OCI-LY7 (cell line): ENCODE measurements around the gene BMAL1. TPM values are rescaled to one million over a fixed set of nuclear protein-coding genes. Genes with fewer than 3 reads are reported as not detected.

Experiments
- BruUV-seq: library from RNA; stranded (reverse); fragments of 400-500 nt; replicated peaks from 2 replicates; lab custom pipeline; 2021; lab: Mats Ljungman, UMichigan
- CTCF ChIA-PET: fragments of 300-600 bp; sonication (Branson Sonifier 250); formaldehyde crosslinking; loops from one replicate; lab custom pipeline; 2022; ENCODE audit warnings: antibody characterized with exemption; ENCODE audit not compliant: unreplicated experiment; lab: Charles Lee
- POLR2A ChIA-PET: fragments of 300-600 bp; sonication (Branson Sonifier 250); formaldehyde crosslinking; loops from one replicate; lab custom pipeline; 2022; ENCODE audit warnings: antibody characterized with exemption; lab: Charles Lee
- DNase-seq: peaks from one replicate; pipeline ENCODE4 v3.0.0-alpha.2; 2015; ENCODE audit warnings: low spot score
- H2AFZ ChIP-seq: fragments of 200-600 bp; sonication (generic), shearing (Covaris generic); 2 replicates; pipeline ENCODE4 v1.6.1; 2014; ENCODE audit warnings: mild to moderate bottlenecking, antibody characterized with exemption, low read length, moderate library complexity
- H3K27ac ChIP-seq: fragments of 200-600 bp; sonication (generic); 2 replicates; pipeline ENCODE4 v1.5.1; 2014; ENCODE audit warnings: mixed run types, low read depth, mild to moderate bottlenecking, moderate library complexity, low read length, inconsistent platforms; ENCODE audit not compliant: poor library complexity, severe bottlenecking
- H3K36me3 ChIP-seq: fragments of 200-600 bp; sonication (generic); 2 replicates; pipeline ENCODE4 v1.6.1; 2014; ENCODE audit warnings: mild to moderate bottlenecking, antibody characterized with exemption, low read length, moderate library complexity, mixed read lengths; ENCODE audit not compliant: insufficient read depth
- H3K4me1 ChIP-seq: fragments of 200-600 bp; sonication (generic); 2 replicates; pipeline ENCODE4 v1.5.1; 2014; ENCODE audit warnings: mild to moderate bottlenecking, low read length; ENCODE audit not compliant: insufficient read depth, poor library complexity, severe bottlenecking
- H3K4me2 ChIP-seq: fragments of 200-600 bp; sonication (generic); 2 replicates; pipeline ENCODE4 v1.6.1; 2014; ENCODE audit warnings: mild to moderate bottlenecking, low read length
- H3K4me3 ChIP-seq: fragments of 200-600 bp; sonication (generic); 2 replicates; pipeline ENCODE4 v1.5.1; 2014; ENCODE audit warnings: mild to moderate bottlenecking, low read depth, low read length; ENCODE audit not compliant: poor library complexity, severe bottlenecking
- H3K79me2 ChIP-seq: fragments of 200-600 bp; sonication (generic); 2 replicates; pipeline ENCODE4 v1.6.1; 2016; ENCODE audit warnings: low read depth, mild to moderate bottlenecking, low read length, moderate library complexity, mixed read lengths; ENCODE audit not compliant: insufficient read depth
- H3K9me2 ChIP-seq: fragments of 200-600 bp; sonication (generic); 2 replicates; pipeline ENCODE4 v1.6.1; 2016; ENCODE audit warnings: mild to moderate bottlenecking, low read length, mixed read lengths; ENCODE audit not compliant: insufficient read depth
- H3K9me3 ChIP-seq: fragments of 200-600 bp; sonication (generic); 2 replicates; pipeline ENCODE4 v1.6.1; 2014; ENCODE audit warnings: mild to moderate bottlenecking, mixed run types, low read length, mixed read lengths
- H4K20me1 ChIP-seq: fragments of 200-600 bp; sonication (generic); 2 replicates; pipeline ENCODE4 v1.6.1; 2014; ENCODE audit warnings: mild to moderate bottlenecking, antibody characterized with exemption, low read length, moderate library complexity, mixed read lengths; ENCODE audit not compliant: insufficient read depth
- EZH2phosphoT487 ChIP-seq: fragments of 200-600 bp; sonication (generic); IDR thresholded peaks from 2 replicates; pipeline ENCODE4 v1.6.1; 2018; ENCODE audit warnings: low read depth, borderline replicate concordance, mild to moderate bottlenecking, mixed run types, antibody characterized with exemption, low read length, moderate library complexity, mixed read lengths
- intact Hi-C: fragments of 100-400 bp; cut with micrococcal nuclease; formaldehyde crosslinking; loops from one replicate; pipeline ENCODE4 v1.10.0; 2022; ENCODE audit not compliant: unreplicated experiment
- total RNA-seq, 2 experiments: library from RNA; depleted of rRNA in 1 of 2; stranded (reverse); fragments of >200 nt in 1 of 2; shearing (Covaris generic) in 1 of 2; gene quantifications; 2 replicates each; pipeline ENCODE4 v1.2.3, GENCODE V29; 2014 to 2022
- TF ChIP-seq, protein P1 (sequence below): fragments of 200-600 bp; sonication (generic); conservative IDR thresholded peaks from 2 replicates; pipeline ENCODE4 v1.5.1; 2014; ENCODE audit warnings: mild to moderate bottlenecking, antibody characterized with exemption, low read length, moderate library complexity, mixed read lengths

Gene BMAL1
- total RNA-seq, 2 experiments from 2014 or later, result not detected

DNA sequence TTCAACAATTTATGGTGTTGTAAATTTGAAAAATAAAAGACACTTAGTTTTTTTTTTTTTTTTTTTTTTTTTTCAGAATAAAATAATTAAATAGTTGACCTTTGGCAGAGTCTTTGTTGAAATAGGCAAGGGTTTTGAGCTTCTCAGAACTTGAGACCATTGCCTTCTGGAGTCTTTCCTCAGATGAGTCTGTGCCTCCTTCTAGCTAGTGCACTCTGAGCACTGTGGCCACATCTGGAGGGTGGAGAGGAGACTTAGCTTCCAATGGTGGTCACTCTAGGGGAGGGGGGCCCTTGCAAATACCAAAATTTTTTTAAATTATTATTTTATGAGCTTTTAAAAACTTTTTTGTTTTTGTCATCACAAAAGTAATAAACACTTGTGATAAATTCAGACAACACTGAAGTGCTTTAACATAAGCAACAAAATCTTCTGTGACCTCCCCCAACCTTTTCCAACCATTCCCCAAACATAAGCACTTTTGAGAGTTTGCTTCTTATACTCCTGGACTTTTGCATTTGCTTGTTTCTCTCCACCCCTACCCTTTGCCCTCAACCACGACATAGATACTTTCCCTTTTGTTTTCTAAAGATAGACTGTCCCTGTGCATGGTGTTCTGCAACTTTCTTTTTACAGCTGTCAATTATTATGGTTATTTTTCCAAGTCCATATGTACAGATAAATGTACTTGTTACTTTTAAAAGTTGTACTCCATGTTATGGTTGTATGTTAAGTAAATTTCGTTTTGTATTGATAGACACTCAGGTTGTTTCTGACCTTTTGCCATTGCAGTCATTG, 41.1 kb downstream of the BMAL1 start:
- BruUV-seq, result no TSS peak
- TF ChIP-seq EZH2phosphoT487, result no peak
- TF ChIP-seq, protein P1, sequence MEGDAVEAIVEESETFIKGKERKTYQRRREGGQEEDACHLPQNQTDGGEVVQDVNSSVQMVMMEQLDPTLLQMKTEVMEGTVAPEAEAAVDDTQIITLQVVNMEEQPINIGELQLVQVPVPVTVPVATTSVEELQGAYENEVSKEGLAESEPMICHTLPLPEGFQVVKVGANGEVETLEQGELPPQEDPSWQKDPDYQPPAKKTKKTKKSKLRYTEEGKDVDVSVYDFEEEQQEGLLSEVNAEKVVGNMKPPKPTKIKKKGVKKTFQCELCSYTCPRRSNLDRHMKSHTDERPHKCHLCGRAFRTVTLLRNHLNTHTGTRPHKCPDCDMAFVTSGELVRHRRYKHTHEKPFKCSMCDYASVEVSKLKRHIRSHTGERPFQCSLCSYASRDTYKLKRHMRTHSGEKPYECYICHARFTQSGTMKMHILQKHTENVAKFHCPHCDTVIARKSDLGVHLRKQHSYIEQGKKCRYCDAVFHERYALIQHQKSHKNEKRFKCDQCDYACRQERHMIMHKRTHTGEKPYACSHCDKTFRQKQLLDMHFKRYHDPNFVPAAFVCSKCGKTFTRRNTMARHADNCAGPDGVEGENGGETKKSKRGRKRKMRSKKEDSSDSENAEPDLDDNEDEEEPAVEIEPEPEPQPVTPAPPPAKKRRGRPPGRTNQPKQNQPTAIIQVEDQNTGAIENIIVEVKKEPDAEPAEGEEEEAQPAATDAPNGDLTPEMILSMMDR, result no peak
- no peaks in the 10 kb centered on the region for H3K36me3 ChIP-seq
- H3K4me3 ChIP-seq, result no peak overlapping the region
- H4K20me1 ChIP-seq, result no peaks in the 10 kb centered on the region
- H3K9me3 ChIP-seq, result no peaks in the 10 kb centered on the region
- H3K79me2 ChIP-seq, result no peaks in the 10 kb centered on the region
- H3K4me1 ChIP-seq, result no peaks in the 10 kb centered on the region
- intact Hi-C loops, result no loop called here
- ChIA-PET POLR2A (interaction anchor here (0.6 to 0.8 kb wide), 7 partner anchors 16 to 326 kb away, joined by 3 to 6 read pairs (median 4); no protein-coding TSS in a partner anchor), CTCF (no interaction called here)
- H2AFZ ChIP-seq, result no peak overlapping the region
- no peaks in the 10 kb centered on the region for H3K9me2 ChIP-seq
- DNase-seq, result no peak
- H3K27ac ChIP-seq, result no peak overlapping the region
- no peak overlapping the region for H3K4me2 ChIP-seq

DNA sequence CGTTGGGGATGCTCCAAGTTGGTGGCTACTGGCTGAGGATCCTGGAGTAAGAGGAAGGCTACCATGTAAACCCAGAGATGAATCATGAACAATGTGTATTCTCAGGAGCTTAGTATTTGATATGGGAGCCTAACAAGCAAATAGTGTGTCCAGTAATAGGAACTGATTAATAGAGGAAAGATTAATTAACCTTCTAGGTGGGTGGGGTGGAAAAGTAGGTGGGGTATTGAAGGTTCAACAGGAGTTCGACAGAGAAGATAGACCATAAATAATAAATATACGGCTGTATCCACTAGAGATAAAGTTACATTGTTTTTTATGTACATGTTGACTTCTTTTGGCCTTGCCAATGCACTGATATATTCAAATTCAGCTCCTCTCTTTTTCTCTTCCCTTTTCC, 43.1 kb downstream of the BMAL1 start:
- CTCF ChIA-PET, result interaction anchor here (0.6 kb wide), 1 partner anchor 357 kb away, joined by 4 read pairs; no protein-coding TSS in a partner anchor
- no peaks in the 10 kb centered on the region for H4K20me1 ChIP-seq

More for the DNA sequence above, 43.1 kb downstream of the BMAL1 start:
- Histone ChIP-seq H3K4me2 (no peak overlapping the region), H3K9me3 (no peaks in the 10 kb centered on the region), H2AFZ (no peak overlapping the region), H3K4me3 (no peak overlapping the region), H3K79me2 (no peaks in the 10 kb centered on the region), H3K36me3 (no peaks in the 10 kb centered on the region), H3K4me1 (no peaks in the 10 kb centered on the region), H3K9me2 (no peaks in the 10 kb centered on the region), H3K27ac (no peak overlapping the region)
- POLR2A ChIA-PET, result no interaction called here
- intact Hi-C loops, result no loop called here
- DNase-seq, result no peak
- BruUV-seq, result no TSS peak
- TF ChIP-seq EZH2phosphoT487, result no peak
- TF ChIP-seq, protein P1, result no peak
